Muscle of arm (tissue), 14 donors: ENCODE results near the gene CELA3A. TPM values are rescaled to one million over a fixed set of nuclear protein-coding genes. Genes with fewer than 3 reads are reported as not detected.
"Not testable (repeated sequence)": the region's sequence is repeated elsewhere in the genome, so short reads cannot be mapped to it uniquely, and the experiment has no call there.

ENCODE experiments used
- DNase-seq: peaks from one replicate; pipeline ENCODE4 v3.0.0-alpha.2; 2013
- long read RNA-seq, 11 donors: transcript quantifications; one replicate each; lab custom pipeline, GENCODE V29; 2026
- polyA plus RNA-seq, 12 donors: library from polyadenylated mRNA; unstranded; fragments of 120-200 nt; gene quantifications; one replicate each; pipeline ENCODE4 v1.2.1, GENCODE V29; 2013; ENCODE audit not compliant: insufficient read length in 12 of 12

Gene CELA3A, protein sequence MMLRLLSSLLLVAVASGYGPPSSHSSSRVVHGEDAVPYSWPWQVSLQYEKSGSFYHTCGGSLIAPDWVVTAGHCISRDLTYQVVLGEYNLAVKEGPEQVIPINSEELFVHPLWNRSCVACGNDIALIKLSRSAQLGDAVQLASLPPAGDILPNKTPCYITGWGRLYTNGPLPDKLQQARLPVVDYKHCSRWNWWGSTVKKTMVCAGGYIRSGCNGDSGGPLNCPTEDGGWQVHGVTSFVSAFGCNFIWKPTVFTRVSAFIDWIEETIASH
- under 1 TPM in 5 of 12 donors, not detected in 7; 0.18 to 0.67 (median 0.25) TPM for polyA plus RNA-seq
- long read RNA-seq, donor 1: 0 reads
- long read RNA-seq, donor 2: 0 reads
- long read RNA-seq, donor 3: 0 reads
- long read RNA-seq, donor 4: 0 reads
- long read RNA-seq, donor 5, partial matches to known transcripts: 0 of 1 reads
- long read RNA-seq, donor 5, other reads (novel, unspliced or antisense): 0 of 1 reads
- long read RNA-seq, donor 6: 0 reads
- long read RNA-seq, donor 7: 0 reads
- long read RNA-seq, donor 8: 0 reads
- long read RNA-seq, donor 9: 0 reads
- long read RNA-seq, donor 10: 0 reads
- long read RNA-seq, donor 11: 0 reads

- no peak for DNase-seq
Measured at GRCh38 chr1:22001409-22001808, at the start of gene CELA3A. Gene CELA3A (plus strand): TSS chr1:22001657. CDS start chr1:22001675, 18 bp downstream.

DNA sequence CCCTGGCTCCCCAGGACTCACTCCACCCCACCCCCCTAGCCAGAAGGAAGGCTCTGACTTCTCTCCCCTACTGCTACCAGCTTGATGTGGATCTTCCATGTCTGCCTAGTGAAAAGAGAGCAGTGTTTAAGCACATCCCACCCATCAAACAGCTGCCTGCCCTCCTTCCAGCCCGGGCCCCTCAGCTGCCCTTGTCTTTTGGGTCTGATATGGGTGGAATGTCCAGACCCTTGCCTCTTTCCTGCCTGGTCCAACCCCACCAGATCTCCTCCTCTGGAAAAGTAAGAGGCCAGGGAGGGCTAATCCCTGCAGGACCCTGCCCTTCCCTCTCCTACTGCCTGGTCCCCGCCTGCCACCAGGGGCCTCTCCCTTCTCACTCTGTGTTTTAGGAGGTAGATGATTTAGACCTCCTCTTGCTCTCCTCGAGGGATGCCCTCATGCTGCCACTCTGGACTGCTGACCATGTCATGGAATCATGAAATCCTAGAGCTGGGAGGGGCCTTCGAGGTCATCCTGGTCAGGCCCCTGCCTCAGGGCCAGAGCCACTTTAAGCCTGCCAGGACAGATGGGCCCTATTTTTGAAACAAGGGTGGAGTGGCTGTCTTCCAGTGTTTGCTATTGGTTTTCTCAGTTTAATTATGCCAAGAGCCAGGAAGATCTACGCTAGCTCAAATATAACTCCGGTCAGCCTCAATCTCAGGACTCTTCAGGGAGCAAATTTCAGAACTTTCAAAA, 48.5 kb upstream of the CELA3A start:
- DNase-seq: no peak

DNA sequence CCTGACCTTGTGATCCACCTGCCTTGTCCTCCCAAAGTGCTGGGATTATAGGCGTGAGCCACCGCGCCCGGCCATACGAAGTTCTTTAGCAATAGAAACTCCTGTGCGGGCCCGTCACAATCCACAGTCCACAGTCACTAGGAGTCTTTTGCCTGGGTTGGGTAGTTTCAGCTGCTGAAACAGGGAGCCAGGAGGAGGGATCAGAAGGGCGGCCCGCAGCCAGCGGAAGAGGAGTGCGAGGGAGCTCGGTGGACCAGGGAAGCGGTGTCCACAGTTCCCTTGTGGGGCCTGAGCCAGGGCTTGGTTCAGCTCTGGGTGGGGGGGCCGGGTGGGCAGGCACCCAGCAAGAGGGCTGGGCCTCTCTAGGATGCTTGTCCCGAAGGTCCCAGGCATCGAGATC, 46.4 kb upstream of the CELA3A start:
- no peak for DNase-seq

GRCh38 chr1:21955501-21956281, 45.8 kb upstream of the CELA3A start:
- no peak for DNase-seq

DNA sequence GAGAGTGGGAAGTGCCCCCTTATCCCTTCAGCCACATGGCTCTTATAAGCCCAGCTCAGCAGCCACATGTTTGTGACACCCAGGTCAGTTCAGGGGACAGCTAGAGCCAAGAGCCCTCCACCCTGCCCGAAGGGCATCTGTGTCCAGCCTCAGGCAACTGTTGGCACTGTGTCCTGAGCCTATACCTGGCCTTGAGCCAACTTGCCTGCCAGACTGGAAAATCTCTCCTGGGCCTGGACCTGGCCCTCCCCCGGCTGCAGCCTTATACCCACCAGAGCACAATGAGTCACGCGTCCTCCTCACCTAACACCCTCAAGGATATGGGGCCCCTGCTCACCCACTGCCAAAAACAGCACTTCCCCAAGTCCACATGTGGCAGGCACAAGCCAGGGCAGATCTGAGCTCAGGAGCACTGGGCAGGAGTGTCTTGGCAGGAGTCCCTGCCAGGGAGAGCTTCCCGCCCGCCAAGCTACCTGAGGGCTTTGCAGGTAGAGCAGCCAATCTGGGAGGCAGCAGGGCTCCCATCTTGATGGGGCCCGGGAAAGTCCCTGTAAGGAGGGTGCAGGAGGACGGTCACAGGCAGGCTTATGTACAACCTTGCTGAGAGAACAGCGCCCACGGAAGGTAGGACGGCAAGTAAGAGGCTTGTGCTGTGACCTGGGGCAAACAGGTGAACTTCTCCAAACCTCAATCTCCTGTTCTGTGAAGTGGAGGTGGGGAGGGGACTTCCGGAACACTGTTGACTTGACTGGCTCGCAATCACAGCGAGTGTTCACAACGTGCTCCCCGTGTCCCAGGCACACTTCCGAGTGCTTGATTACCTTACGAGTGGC, 44.5 kb upstream of the CELA3A start:
- no peak for DNase-seq

- DNase-seq: no peak
Measured at GRCh38 chr1:21961337-21961736, 40.1 kb upstream of the CELA3A start.

GRCh38 chr1:21961799-21962198, 39.7 kb upstream of the CELA3A start:
- DNase-seq: no peak

- peak; percentile 78 for DNase-seq
Measured at GRCh38 chr1:21963477-21964217, 37.8 kb upstream of the CELA3A start.

DNA sequence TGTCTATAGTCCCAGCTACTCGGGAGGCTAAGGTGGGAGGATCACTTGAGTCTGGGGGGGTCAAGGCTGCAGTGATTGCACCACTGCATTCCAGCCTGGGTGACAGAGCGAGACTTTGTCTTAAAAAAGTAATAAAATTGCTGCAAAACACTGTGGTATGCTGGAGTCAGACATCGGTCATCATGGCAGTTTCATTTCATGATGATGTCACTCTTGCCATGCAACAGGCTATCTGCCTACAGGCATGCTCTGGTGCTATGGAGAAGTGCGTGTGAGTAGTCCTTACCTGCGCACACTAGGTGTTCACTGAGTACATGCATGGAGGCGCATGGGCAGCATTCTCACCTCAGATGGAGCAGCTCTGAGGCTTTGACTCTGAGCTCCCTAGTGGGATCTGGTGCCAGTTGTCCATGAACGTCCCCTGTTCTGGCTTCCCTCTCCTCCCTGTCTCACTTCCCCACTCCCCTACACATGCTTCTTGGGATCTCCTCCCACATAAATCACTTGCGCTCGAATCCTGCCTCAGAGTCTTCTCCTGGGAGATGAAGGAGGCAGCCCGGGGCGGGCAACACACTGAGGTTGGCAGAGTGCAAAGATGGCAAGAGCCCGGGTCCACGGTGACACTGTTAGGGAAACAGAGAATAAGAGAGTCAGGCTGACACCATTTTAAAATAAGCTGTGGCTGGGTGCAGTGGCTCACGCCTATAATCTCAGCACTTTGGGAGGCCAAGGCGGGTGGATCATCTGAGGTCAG, 35.0 kb upstream of the CELA3A start:
- no peak for DNase-seq

DNA sequence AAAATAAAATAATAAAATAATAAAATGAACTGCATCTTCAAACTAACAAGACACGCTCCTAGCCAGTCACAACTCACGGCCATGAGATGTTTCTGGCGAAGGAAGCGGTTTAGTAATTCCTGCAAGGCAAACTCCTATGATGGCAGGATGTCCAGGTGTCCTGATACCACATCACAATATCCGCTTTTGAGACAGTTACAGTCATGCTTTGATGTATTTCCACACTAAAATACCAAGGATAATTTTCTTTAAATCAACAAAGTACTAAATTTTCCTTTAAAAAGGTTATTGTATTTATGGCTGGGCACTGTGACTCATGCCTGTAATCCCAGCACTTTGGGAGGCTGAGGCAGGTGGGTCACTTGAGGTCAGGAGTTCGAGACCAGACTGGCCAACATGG, 34.2 kb upstream of the CELA3A start:
- DNase-seq: not testable (repeated sequence)

DNA sequence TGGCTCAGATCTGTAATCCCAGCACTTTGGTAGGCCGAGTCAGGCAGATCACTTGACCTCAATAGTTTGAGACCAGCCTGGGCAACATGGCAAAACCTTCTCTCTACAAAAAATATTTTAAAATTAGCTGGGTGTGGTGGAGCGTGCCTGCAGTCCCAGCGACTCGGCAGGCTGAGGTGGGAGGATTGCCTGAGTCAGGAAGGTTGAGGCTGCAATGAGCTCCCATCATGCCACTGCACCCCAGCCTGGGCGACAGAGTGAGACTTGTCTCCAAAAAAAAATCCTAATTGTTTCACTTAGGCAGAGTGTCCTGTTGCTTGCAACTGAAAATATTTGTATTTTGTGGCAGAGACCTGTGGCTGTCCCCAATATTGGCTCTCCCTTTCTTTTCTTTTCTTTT, 32.4 kb upstream of the CELA3A start:
- not testable (repeated sequence) for DNase-seq

DNA sequence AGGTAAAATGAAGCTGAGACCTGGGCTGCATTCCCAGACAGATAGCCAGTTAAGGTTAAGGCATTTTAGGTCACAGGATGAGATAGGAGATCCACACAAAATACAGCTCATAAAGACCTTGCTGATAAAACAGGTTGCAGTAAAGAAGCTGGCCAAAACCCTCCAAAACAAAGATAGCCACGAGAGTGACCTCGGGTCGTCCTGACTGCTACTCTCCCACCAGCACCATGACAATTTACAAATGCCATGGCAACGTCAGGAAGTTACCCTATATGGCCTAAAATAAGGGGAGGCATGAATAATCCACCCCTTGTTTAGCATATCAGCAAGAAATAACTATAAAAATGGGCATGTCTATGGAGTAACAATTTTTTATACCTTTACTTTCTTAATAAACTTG, 30.9 kb upstream of the CELA3A start:
- DNase-seq: not testable (repeated sequence)

DNA sequence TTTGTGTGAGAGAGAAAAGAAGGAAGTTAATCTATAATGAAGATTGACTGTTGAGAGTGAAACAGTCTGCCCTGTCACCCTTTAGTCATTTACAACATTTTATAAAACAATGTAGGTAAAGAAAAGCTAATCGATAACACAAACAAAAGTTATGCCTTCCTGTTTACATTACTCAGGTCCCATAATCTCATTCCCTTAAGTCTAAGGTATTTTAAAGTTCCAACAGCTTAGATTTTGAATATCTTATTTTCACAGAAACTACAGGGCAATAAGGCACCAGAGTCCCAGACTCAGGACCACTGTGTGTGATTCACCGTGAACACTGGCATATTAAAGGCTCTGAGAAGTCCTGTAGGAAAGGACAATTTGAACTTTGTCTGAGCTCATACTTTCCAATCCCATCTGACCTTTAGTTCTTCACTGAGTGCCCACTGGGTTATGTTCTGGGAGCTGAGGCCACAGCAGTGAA, 28.4 kb upstream of the CELA3A start:
- DNase-seq: not testable (repeated sequence)

DNA sequence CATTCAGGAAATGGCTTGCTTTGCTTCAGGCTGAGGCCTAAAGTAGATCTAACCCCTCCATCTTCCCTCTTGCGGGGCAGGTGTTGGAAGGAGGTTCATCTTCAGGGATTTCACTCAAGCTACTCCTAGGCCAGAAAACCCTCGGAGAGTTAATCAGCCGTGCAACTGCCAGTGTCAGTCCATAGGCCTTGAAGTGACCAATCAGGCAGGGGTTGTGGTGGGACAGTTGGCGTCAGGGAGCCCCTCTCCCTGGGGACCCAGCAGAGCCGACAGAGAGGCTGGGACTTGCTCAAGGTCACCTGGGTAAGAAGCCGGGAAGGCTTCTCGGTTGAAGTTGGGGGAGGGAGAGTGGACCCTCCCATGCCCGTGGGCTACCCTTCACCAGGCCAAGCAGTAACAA, 27.5 kb upstream of the CELA3A start:
- DNase-seq: not testable (repeated sequence)

DNA sequence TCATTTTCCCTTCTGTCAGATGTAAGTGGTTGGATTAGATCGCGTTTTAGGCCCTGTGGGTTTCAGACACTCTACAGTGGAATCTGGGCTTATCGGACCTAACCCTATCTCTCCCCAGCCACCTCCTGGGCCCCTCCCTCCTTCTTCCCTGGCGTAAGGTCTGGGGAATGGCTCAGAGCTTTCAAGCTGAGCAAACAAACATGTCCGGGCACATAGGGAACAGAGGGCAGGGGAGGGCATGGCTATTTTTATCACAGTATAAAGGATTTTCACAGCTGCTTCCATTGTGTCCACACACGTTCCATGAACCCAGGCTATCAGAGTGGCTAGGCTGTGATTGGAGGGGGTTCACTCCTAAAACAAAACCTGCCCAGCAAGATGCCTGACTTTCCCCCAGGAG, 26.8 kb upstream of the CELA3A start:
- not testable (repeated sequence) for DNase-seq

DNA sequence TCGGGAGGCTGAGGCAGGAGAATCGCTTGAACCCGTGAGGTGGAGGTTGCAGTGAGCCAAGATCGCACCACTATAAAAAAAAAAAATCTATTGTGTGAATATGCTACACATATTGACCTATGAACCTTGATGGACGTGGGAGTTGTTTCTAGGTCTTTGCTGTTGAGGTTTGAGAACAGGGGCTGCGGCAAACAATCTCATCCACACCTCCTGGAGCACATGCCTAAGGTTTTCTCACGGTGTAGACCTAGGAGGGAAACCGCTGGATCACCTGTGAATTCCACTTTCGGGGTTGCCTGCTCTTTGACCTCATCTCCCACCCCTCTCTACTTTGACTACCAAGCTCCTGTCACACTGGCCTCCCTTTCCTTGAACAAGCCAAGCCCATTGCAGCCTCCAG, 26.2 kb upstream of the CELA3A start:
- not testable (repeated sequence) for DNase-seq

GRCh38 chr1:21976703-21977239, 24.7 kb upstream of the CELA3A start, which contains the start of gene CELA3B:
Gene CELA3B (plus strand): TSS chr1:21977022. CDS start chr1:21977040, 18 bp downstream.
- not testable (repeated sequence) for DNase-seq

- not testable (repeated sequence) for DNase-seq
Measured at GRCh38 chr1:21978209-21978608, 23.2 kb upstream of the CELA3A start.
